Esophagus muscularis mucosa (tissue), 4 donors: ENCODE results near the gene HABP2. TPM values are rescaled to one million over a fixed set of nuclear protein-coding genes. Genes with fewer than 3 reads are reported as not detected.

Experiments
- DNase-seq: peaks from one replicate; pipeline ENCODE4 v3.0.0-alpha.2; 2017; ENCODE audit errors: extremely low spot score
- H3K27ac ChIP-seq, 4 donors: fragments of 200-600 bp; sonication (generic); replicated peaks in 1 of 4; 1 replicate in 3 of 4; 2 replicates in 1 of 4; pipeline ENCODE4 v1.5.1; 2016 to 2019; ENCODE audit warnings: mild to moderate bottlenecking in 1 of 4
- H3K27me3 ChIP-seq, 4 donors: fragments of 200-600 bp; sonication (generic); one replicate each; pipeline versions ENCODE4 v1.5.1 to v1.6.0; 2016 to 2019
- H3K36me3 ChIP-seq, 4 donors: fragments of 200-600 bp; sonication (generic); one replicate each; pipeline ENCODE4 v1.5.1; 2016 to 2019
- H3K4me1 ChIP-seq, 4 donors: fragments of 200-600 bp; sonication (generic); one replicate each; pipeline ENCODE4 v1.5.1; 2016 to 2019
- H3K4me3 ChIP-seq, 4 donors: fragments of 200-600 bp; sonication (generic); 1 replicate in 2 of 4; 2 replicates in 2 of 4; pipeline ENCODE4 v1.5.1; 2016 to 2019; ENCODE audit warnings: mild to moderate bottlenecking in 4 of 4, moderate library complexity in 1 of 4
- H3K9me3 ChIP-seq, 4 donors: fragments of 200-600 bp; sonication (generic); 1 replicate in 3 of 4; 2 replicates in 1 of 4; pipeline ENCODE4 v1.5.1; 2016 to 2019
- EP300 ChIP-seq: sonication (generic); formaldehyde crosslinking; IDR thresholded peaks from one replicate; pipeline ENCODE4 v1.6.1; 2017; ENCODE audit warnings: antibody characterized with exemption
- POLR2A ChIP-seq: fragments of 450-650 bp; IDR thresholded peaks from one replicate; pipeline ENCODE4 v1.6.1; 2017; ENCODE audit warnings: antibody characterized with exemption, moderate library complexity, mild to moderate bottlenecking, low read depth
- POLR2AphosphoS5 ChIP-seq, 2 donors: sonication (generic); formaldehyde crosslinking; IDR thresholded peaks; one replicate each; pipeline ENCODE4 v1.6.1; 2017; ENCODE audit warnings: antibody characterized with exemption in 2 of 2
- WGBS: methylation state at CpG from one replicate; pipeline ENCODE4 v1.1.5; 2018; 5-methylcytosine and 5-hydroxymethylcytosine counted together
- intact Hi-C: fragments of 100-400 bp; cut with DNase I; formaldehyde crosslinking; loops from one replicate; pipeline ENCODE4 v1.15.1; 2023
- total RNA-seq, 4 donors: library from RNA; depleted of rRNA; stranded (reverse); fragments of >200 nt; gene quantifications; one replicate each; pipeline versions ENCODE4 v1.1.0 to v1.2.1, GENCODE V29; 2016
- TF ChIP-seq, protein P1 (sequence below), 3 experiments: fragments of 200-600 bp in 2 of 3; fragments of 450-650 bp in 1 of 3; sonication (generic) in 2 of 3; IDR thresholded peaks; one replicate each; pipeline ENCODE4 v1.5.1; 2017 to 2019; ENCODE audit warnings: antibody characterized with exemption in 3 of 3, mild to moderate bottlenecking in 2 of 3, moderate library complexity in 1 of 3

The HABP2 gene
- total RNA-seq, 4 donors from 2014 or later, result not detected

DNA sequence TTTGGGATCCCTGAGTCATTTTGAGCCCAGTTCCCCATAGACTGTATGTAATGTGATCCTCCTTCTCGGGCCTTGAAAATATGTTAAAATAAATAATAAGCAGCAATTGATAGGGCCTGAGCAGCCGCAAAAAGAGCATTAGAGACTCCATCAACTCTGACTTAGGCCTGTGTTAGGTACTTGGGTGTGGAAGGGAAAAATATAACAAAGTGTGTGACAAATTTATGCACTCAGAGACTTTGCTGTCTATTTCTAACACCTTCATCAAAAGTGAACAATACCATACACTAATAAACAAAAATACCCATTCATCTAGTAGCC, 31.4 kb upstream of the HABP2 start:
- DNase-seq, result no peak
- Histone ChIP-seq H3K9me3 (no peaks in the 10 kb centered on the region), H3K36me3 (no peaks in the 10 kb centered on the region), H3K4me3 (no peak overlapping the region), H3K4me1 (peaks cover 4 to 11% (median 11%) of the 10 kb centered on the region in 4 donors), H3K27me3 (no peaks in the 10 kb centered on the region), H3K27ac (no peak overlapping the region)
- intact Hi-C loops, result loop anchor here (2.0 to 5.0 kb wide), 2 partner anchors 79 to 137 kb away; no protein-coding TSS in a partner anchor
- 60% methylated on average over 2 of the region's 2 CpGs for WGBS
- TF ChIP-seq POLR2A (no peak), POLR2AphosphoS5 (IDR thresholded peaks at IDR 0.05) (no peak)

- 96% methylated on average over 4 of the region's 4 CpGs for WGBS
- intact Hi-C loops, result loop anchor here (5.0 kb wide), 1 partner anchor 80 kb away; no protein-coding TSS in a partner anchor
- Histone ChIP-seq H3K27ac (no peak overlapping the region), H3K9me3 (no peaks in the 10 kb centered on the region), H3K27me3 (no peaks in the 10 kb centered on the region), H3K4me1 (peaks cover 4 to 11% (median 11%) of the 10 kb centered on the region in 4 donors), H3K4me3 (no peak overlapping the region), H3K36me3 (no peaks in the 10 kb centered on the region)
- no peak for DNase-seq
- no peak for TF ChIP-seq EP300
- TF ChIP-seq POLR2A, result no peak
- TF ChIP-seq POLR2AphosphoS5 (IDR thresholded peaks at IDR 0.05), result no peak
- TF ChIP-seq, protein P1, sequence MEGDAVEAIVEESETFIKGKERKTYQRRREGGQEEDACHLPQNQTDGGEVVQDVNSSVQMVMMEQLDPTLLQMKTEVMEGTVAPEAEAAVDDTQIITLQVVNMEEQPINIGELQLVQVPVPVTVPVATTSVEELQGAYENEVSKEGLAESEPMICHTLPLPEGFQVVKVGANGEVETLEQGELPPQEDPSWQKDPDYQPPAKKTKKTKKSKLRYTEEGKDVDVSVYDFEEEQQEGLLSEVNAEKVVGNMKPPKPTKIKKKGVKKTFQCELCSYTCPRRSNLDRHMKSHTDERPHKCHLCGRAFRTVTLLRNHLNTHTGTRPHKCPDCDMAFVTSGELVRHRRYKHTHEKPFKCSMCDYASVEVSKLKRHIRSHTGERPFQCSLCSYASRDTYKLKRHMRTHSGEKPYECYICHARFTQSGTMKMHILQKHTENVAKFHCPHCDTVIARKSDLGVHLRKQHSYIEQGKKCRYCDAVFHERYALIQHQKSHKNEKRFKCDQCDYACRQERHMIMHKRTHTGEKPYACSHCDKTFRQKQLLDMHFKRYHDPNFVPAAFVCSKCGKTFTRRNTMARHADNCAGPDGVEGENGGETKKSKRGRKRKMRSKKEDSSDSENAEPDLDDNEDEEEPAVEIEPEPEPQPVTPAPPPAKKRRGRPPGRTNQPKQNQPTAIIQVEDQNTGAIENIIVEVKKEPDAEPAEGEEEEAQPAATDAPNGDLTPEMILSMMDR (IDR thresholded peaks at IDR 0.05), result no peak
Observed at GRCh38 chr10:113522460-113522859, 30.4 kb upstream of the HABP2 start.

DNA sequence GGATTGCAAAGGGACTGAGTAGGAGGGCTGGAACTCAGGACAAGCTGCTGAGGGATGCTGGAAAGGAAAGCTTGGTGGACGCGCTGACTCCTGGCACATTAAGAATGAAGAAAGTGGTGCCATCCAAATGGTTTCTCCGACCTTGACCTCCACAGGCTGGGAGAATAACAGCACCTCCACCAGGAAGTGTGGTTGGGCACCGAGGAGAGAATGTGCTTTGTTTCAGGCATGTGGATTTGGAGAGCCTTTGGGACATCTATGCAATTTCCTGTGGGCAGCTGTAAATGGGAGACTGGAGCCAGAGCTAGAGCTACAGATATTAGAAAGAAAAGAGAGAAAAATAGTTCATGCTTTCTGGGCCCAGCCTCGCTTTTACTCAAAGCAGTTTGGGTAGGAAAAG, 29.8 kb upstream of the HABP2 start:
- Histone ChIP-seq H3K9me3 (no peaks in the 10 kb centered on the region), H3K36me3 (no peaks in the 10 kb centered on the region), H3K27ac (no peak overlapping the region), H3K27me3 (no peaks in the 10 kb centered on the region), H3K4me1 (peaks cover 4 to 11% (median 11%) of the 10 kb centered on the region in 4 donors), H3K4me3 (no peak overlapping the region)
- 73% methylated on average over 5 of the region's 5 CpGs for WGBS
- intact Hi-C loops, result loop anchor here (5.0 kb wide), 1 partner anchor 81 kb away; no protein-coding TSS in a partner anchor
- no peak for DNase-seq
- TF ChIP-seq EP300 (no peak), POLR2AphosphoS5 (IDR thresholded peaks at IDR 0.05) (no peak), POLR2A (no peak)
- TF ChIP-seq, protein P1 (IDR thresholded peaks at IDR 0.05), result no peak

GRCh38 chr10:113523628-113524027, 29.2 kb upstream of the HABP2 start:
- H3K9me3 ChIP-seq, result no peaks in the 10 kb centered on the region
- no peak overlapping the region for H3K4me3 ChIP-seq
- no peaks in the 10 kb centered on the region for H3K36me3 ChIP-seq
- no peak for DNase-seq
- 84% methylated on average over 1 of the region's 1 CpG for WGBS
- TF ChIP-seq POLR2AphosphoS5 (IDR thresholded peaks at IDR 0.05) (no peak), EP300 (no peak), POLR2A (no peak)
- TF ChIP-seq, protein P1 (IDR thresholded peaks at IDR 0.05), result no peak
- no peak overlapping the region for H3K27ac ChIP-seq
- H3K4me1 ChIP-seq, result peaks cover 4 to 11% (median 11%) of the 10 kb centered on the region in 4 donors
- H3K27me3 ChIP-seq, result no peaks in the 10 kb centered on the region
- intact Hi-C loops, result loop anchor here (5.0 kb wide), 1 partner anchor 81 kb away; no protein-coding TSS in a partner anchor

- intact Hi-C loops, result loop anchor here (5.0 kb wide), 1 partner anchor 82 kb away; no protein-coding TSS in a partner anchor
- Histone ChIP-seq H3K9me3 (no peaks in the 10 kb centered on the region), H3K27ac (no peak overlapping the region), H3K27me3 (no peaks in the 10 kb centered on the region), H3K4me3 (no peak overlapping the region), H3K4me1 (peaks cover 4 to 11% (median 11%) of the 10 kb centered on the region in 4 donors), H3K36me3 (no peaks in the 10 kb centered on the region)
- WGBS, result 55% methylated on average over 3 of the region's 3 CpGs
- DNase-seq, result no peak
- TF ChIP-seq EP300, result no peak
- TF ChIP-seq, protein P1 (IDR thresholded peaks at IDR 0.05), result no peak
- TF ChIP-seq POLR2AphosphoS5 (IDR thresholded peaks at IDR 0.05), result no peak
- no peak for TF ChIP-seq POLR2A
Observed at GRCh38 chr10:113524120-113524519, 28.7 kb upstream of the HABP2 start.
